ENCODE measurements around the gene DENND4C.

Gene DENND4C

GRCh38 chr9:19270421-19270949, 40.0 kb downstream of the DENND4C start:
- no peak for DNase-seq

- DNase-seq, result no peak
Measured at GRCh38 chr9:19271081-19271480, 40.6 kb downstream of the DENND4C start.

- DNase-seq, result no peak
Measured at GRCh38 chr9:19281801-19282200, 51.3 kb downstream of the DENND4C start.

GRCh38 chr9:19283072-19283710, 52.7 kb downstream of the DENND4C start:
- DNase-seq, result no peak

GRCh38 chr9:19284729-19285128, 54.2 kb downstream of the DENND4C start:
- DNase-seq, result no peak

GRCh38 chr9:19286634-19287188, 56.2 kb downstream of the DENND4C start:
- no peak for DNase-seq

GRCh38 chr9:19288081-19288480, 57.6 kb downstream of the DENND4C start:
- DNase-seq, result no peak

- no peak for DNase-seq
Measured at GRCh38 chr9:19290103-19290502, 59.6 kb downstream of the DENND4C start.

GRCh38 chr9:19294219-19294618, 63.7 kb downstream of the DENND4C start:
- no peak for DNase-seq

- no peak for DNase-seq
Measured at GRCh38 chr9:19298436-19299000, 68.0 kb downstream of the DENND4C start.

GRCh38 chr9:19303216-19303615, 72.7 kb downstream of the DENND4C start:
- DNase-seq, result no peak

GRCh38 chr9:19306568-19306967, 76.1 kb downstream of the DENND4C start:
- no peak for DNase-seq

GRCh38 chr9:19310246-19310645, 79.8 kb downstream of the DENND4C start:
- no peak for DNase-seq

- no peak for DNase-seq
Measured at GRCh38 chr9:19313573-19313972, 83.1 kb downstream of the DENND4C start.

- DNase-seq, result no peak
Measured at GRCh38 chr9:19320495-19320894, 90.0 kb downstream of the DENND4C start.

GRCh38 chr9:19331877-19332276, 101.4 kb downstream of the DENND4C start:
- peak; percentile 30 for DNase-seq

GRCh38 chr9:19336166-19336565, 105.7 kb downstream of the DENND4C start:
- no peak for DNase-seq

- DNase-seq, result no peak
Measured at GRCh38 chr9:19342947-19343346, 112.5 kb downstream of the DENND4C start.

- peak; percentile 11 for DNase-seq
Measured at GRCh38 chr9:19358701-19359100, 128.2 kb downstream of the DENND4C start.

GRCh38 chr9:19369107-19369506, 138.6 kb downstream of the DENND4C start:
- DNase-seq, result no peak

- DNase-seq, result no peak
Measured at GRCh38 chr9:19371942-19372341, 141.4 kb downstream of the DENND4C start.

- DNase-seq, result no peak
Measured at GRCh38 chr9:19372567-19372966, 142.1 kb downstream of the DENND4C start.

- peak; percentile 12 for DNase-seq
Measured at GRCh38 chr9:19373527-19373926, 143.0 kb downstream of the DENND4C start.

- DNase-seq, result peak; percentile 51
Measured at GRCh38 chr9:19375538-19375937, 145.0 kb downstream of the DENND4C start.
